IMR-90 (cell line): ENCODE measurements around the gene ROCK1. TPM values are rescaled to one million over a fixed set of nuclear protein-coding genes. Genes with fewer than 3 reads are reported as not detected.

ENCODE experiments used
- ATAC-seq: fragments of 200-7000 bp; cut with Tn5 transposase; 2 replicates; pipeline ENCODE4 v1.9.1; 2020; ENCODE audit warnings: low read depth, mild to moderate bottlenecking, moderate library complexity
- BruUV-seq: library from RNA; stranded (reverse); fragments of 400-500 nt; replicated peaks from 2 replicates; lab custom pipeline; 2021; lab: Mats Ljungman, UMichigan
- CTCF ChIA-PET: fragments of 300-600 bp; formaldehyde crosslinking; extraction: SDS; loops from one replicate; lab custom pipeline; 2021; ENCODE audit warnings: antibody characterized with exemption; lab: Yijun Ruan, JAX
- POLR2A ChIA-PET: fragments of 300-600 bp; sonication (Branson Sonifier 250); formaldehyde crosslinking; loops from one replicate; lab custom pipeline; 2022; ENCODE audit warnings: antibody characterized with exemption; ENCODE audit not compliant: unreplicated experiment; lab: Charles Lee
- DNase-seq: peaks from one replicate; pipeline ENCODE4 v3.0.0; 2013
- H2AFZ ChIP-seq: replicated peaks from 2 replicates; pipeline ENCODE3; 2013; ENCODE audit warnings: low read length, mild to moderate bottlenecking; ENCODE audit not compliant: poor library complexity
- H2AK5ac ChIP-seq: 2 replicates; pipeline ENCODE4 v1.6.1; 2013; ENCODE audit warnings: low read depth, low read length, inconsistent platforms
- H2AK9ac ChIP-seq: replicated peaks from 2 replicates; pipeline ENCODE3; 2013; ENCODE audit warnings: mild to moderate bottlenecking, low read depth, low read length, moderate library complexity; ENCODE audit not compliant: poor library complexity
- H2BK120ac ChIP-seq: 2 replicates; pipeline ENCODE4 v1.6.1; 2013; ENCODE audit warnings: low read depth, low read length, inconsistent platforms
- H2BK15ac ChIP-seq: 3 replicates; pipeline ENCODE4 v1.6.1; 2013; ENCODE audit warnings: low read depth, low read length, inconsistent platforms
- H2BK20ac ChIP-seq: 2 replicates; pipeline ENCODE4 v1.6.1; 2013; ENCODE audit warnings: low read depth, mild to moderate bottlenecking, inconsistent platforms, low read length, moderate library complexity
- H2BK5ac ChIP-seq: 2 replicates; pipeline ENCODE4 v1.6.1; 2013; ENCODE audit warnings: mild to moderate bottlenecking, low read depth, low read length, inconsistent platforms; ENCODE audit not compliant: poor library complexity, severe bottlenecking
- H3K14ac ChIP-seq: replicated peaks from 2 replicates; pipeline ENCODE4 v1.6.1; 2013; ENCODE audit warnings: low read depth, low read length, inconsistent platforms
- H3K18ac ChIP-seq: 2 replicates; pipeline ENCODE4 v1.6.1; 2013; ENCODE audit warnings: low read depth, low read length, control low read depth
- H3K23ac ChIP-seq: 2 replicates; pipeline ENCODE4 v1.6.1; 2013; ENCODE audit warnings: low read depth, low read length, inconsistent platforms
- H3K27ac ChIP-seq: 2 replicates; pipeline ENCODE4 v1.5.1; 2013; ENCODE audit warnings: mild to moderate bottlenecking, control low read depth, low read length; ENCODE audit not compliant: insufficient read depth
- H3K27me3 ChIP-seq: 2 replicates; pipeline ENCODE4 v1.6.1; 2013; ENCODE audit warnings: low read length; ENCODE audit not compliant: control insufficient read depth, insufficient read depth
- H3K36me3 ChIP-seq: 2 replicates; pipeline ENCODE4 v1.6.1; 2013; ENCODE audit warnings: low read length, mixed read lengths; ENCODE audit not compliant: control insufficient read depth, insufficient read depth
- H3K4ac ChIP-seq: 2 replicates; pipeline ENCODE4 v1.6.1; 2013; ENCODE audit warnings: low read depth, low read length, inconsistent platforms
- H3K4me1 ChIP-seq: 2 replicates; pipeline ENCODE4 v1.6.1; 2013; ENCODE audit warnings: low read length, mixed read lengths; ENCODE audit not compliant: control insufficient read depth, insufficient read depth
- H3K4me2 ChIP-seq: 2 replicates; pipeline ENCODE4 v1.6.1; 2013; ENCODE audit warnings: low read depth, mild to moderate bottlenecking, control low read depth, low read length, moderate library complexity
- H3K4me3 ChIP-seq: 2 replicates; pipeline ENCODE4 v1.5.1; 2013; ENCODE audit warnings: low read depth, mild to moderate bottlenecking, control low read depth, low read length, moderate library complexity; ENCODE audit not compliant: insufficient read depth
- H3K56ac ChIP-seq: 2 replicates; pipeline ENCODE4 v1.6.1; 2013; ENCODE audit warnings: low read length, inconsistent platforms; ENCODE audit not compliant: insufficient read depth; ENCODE audit errors: extremely low read depth
- H3K79me1 ChIP-seq, 2 experiments: 2 replicates each; pipeline ENCODE4 v1.6.1; 2013; ENCODE audit warnings: low read length in 2 of 2, inconsistent platforms in 1 of 2, low read depth in 1 of 2
- H3K9ac ChIP-seq: 2 replicates; pipeline ENCODE4 v1.6.1; 2013; ENCODE audit warnings: low read depth, low read length, control low read depth
- H3K9me1 ChIP-seq: 2 replicates; pipeline ENCODE4 v1.6.1; 2013; ENCODE audit warnings: low read length, inconsistent platforms; ENCODE audit not compliant: insufficient read depth
- H3K9me3 ChIP-seq: 2 replicates; pipeline ENCODE4 v1.6.1; 2013; ENCODE audit warnings: low read length; ENCODE audit not compliant: control insufficient read depth, insufficient read depth
- H4K20me1 ChIP-seq: 2 replicates; pipeline ENCODE4 v1.6.1; 2013; ENCODE audit warnings: low read length, inconsistent platforms; ENCODE audit not compliant: insufficient read depth
- H4K5ac ChIP-seq: 2 replicates; pipeline ENCODE4 v1.6.1; 2013; ENCODE audit warnings: mild to moderate bottlenecking, low read depth, low read length, control low read depth
- H4K8ac ChIP-seq, 2 experiments: 2 replicates each; pipeline ENCODE4 v1.6.1; 2013; ENCODE audit warnings: low read depth in 2 of 2, low read length in 2 of 2, control low read depth in 1 of 2, inconsistent platforms in 1 of 2
- H4K91ac ChIP-seq: 2 replicates; pipeline ENCODE4 v1.6.1; 2013; ENCODE audit warnings: low read depth, low read length, inconsistent platforms; ENCODE audit not compliant: insufficient read depth
- BHLHE40 ChIP-seq: fragments of 150-350 bp; IDR thresholded peaks from 2 replicates; pipeline ENCODE4 v1.6.1; 2016; ENCODE audit warnings: mild to moderate bottlenecking, low read depth, low read length
- CEBPB ChIP-seq: IDR thresholded peaks from 2 replicates; pipeline ENCODE4 v1.6.1; 2012; ENCODE audit warnings: low read depth, low read length, improper control_type of control experiment
- CHD1 ChIP-seq: IDR thresholded peaks from 2 replicates; pipeline ENCODE4 v1.6.1; 2012; ENCODE audit warnings: low read depth, low read length, improper control_type of control experiment
- FOS ChIP-seq: fragments of 150-350 bp; IDR thresholded peaks from 2 replicates; pipeline ENCODE4 v1.6.1; 2016; ENCODE audit warnings: low read depth, low read length
- MAFK ChIP-seq: IDR thresholded peaks from 2 replicates; pipeline ENCODE4 v1.6.1; 2012; ENCODE audit warnings: low read depth, low read length, improper control_type of control experiment
- MAZ ChIP-seq: IDR thresholded peaks from 2 replicates; pipeline ENCODE4 v1.6.1; 2012; ENCODE audit warnings: low read depth, mild to moderate bottlenecking, low read length, improper control_type of control experiment, moderate library complexity, borderline replicate concordance
- MXI1 ChIP-seq: IDR thresholded peaks from 2 replicates; pipeline ENCODE4 v1.6.1; 2012; ENCODE audit warnings: low read depth, mild to moderate bottlenecking, low read length, moderate library complexity, borderline replicate concordance
- NFE2L2 ChIP-seq: fragments of 150-350 bp; IDR thresholded peaks from 2 replicates; pipeline ENCODE4 v1.6.1; 2016; ENCODE audit warnings: low read depth, mild to moderate bottlenecking, low read length
- POLR2A ChIP-seq: IDR thresholded peaks from 2 replicates; pipeline ENCODE4 v1.6.1; 2012; ENCODE audit warnings: mild to moderate bottlenecking, low read depth, low read length
- RAD21 ChIP-seq: IDR thresholded peaks from 2 replicates; pipeline ENCODE4 v1.6.1; 2012; ENCODE audit warnings: low read length, improper control_type of control experiment
- RCOR1 ChIP-seq: IDR thresholded peaks from 2 replicates; pipeline ENCODE4 v1.6.1; 2012; ENCODE audit warnings: mild to moderate bottlenecking, low read length, improper control_type of control experiment; ENCODE audit not compliant: insufficient replicate concordance
- RFX5 ChIP-seq: IDR thresholded peaks from 2 replicates; pipeline ENCODE4 v1.8.0; 2012; ENCODE audit warnings: low read depth, mild to moderate bottlenecking, low read length, moderate library complexity
- SMC3 ChIP-seq: fragments of 150-350 bp; IDR thresholded peaks from 2 replicates; pipeline ENCODE4 v1.6.1; 2016; ENCODE audit warnings: low read depth, mild to moderate bottlenecking, antibody characterized with exemption, low read length, moderate library complexity
- WGBS, 2 experiments: methylation state at CpG; one replicate each; pipeline versions ENCODE4 v1.1.5 to v1.1.7; 2013; ENCODE audit warnings: missing lambda C conversion rate in 2 of 2; ENCODE audit not compliant: insufficient read length in 1 of 2; ENCODE audit errors: extremely low coverage in 2 of 2; 5-methylcytosine and 5-hydroxymethylcytosine counted together
- dilution Hi-C: fragments of 300-500 bp; cut with HindIII; formaldehyde crosslinking; loops from one replicate; pipeline ENCODE4 v1.14.3; 2018; ENCODE audit warnings: low sequenced_read_pairs; ENCODE audit not compliant: unreplicated experiment
- in situ Hi-C: fragments of 300-500 bp; cut with MboI; formaldehyde crosslinking; loops from 3 replicates; pipeline ENCODE4 v1.14.3; 2019; ENCODE audit warnings: low sequenced_read_pairs, inconsistent platforms, mixed read lengths
- intact Hi-C: fragments of 100-400 bp; cut with micrococcal nuclease; formaldehyde crosslinking; loops from 2 replicates; pipeline ENCODE4 v1.10.0; 2022
- polyA plus RNA-seq, 3 experiments: library from polyadenylated mRNA; depleted of rRNA; stranded (reverse); fragments of >200 nt; gene quantifications; 2 replicates each; pipeline ENCODE4 v1.2.3, GENCODE V29; 2012; ENCODE audit warnings: low replicate concordance in 1 of 3
- total RNA-seq: library from RNA; depleted of rRNA; stranded (reverse); fragments of >200 nt; gene quantifications from 2 replicates; pipeline ENCODE4 v1.2.3, GENCODE V29; 2012
- TF ChIP-seq, protein P1 (sequence below): conservative IDR thresholded peaks from 2 replicates; pipeline ENCODE4 v1.5.1; 2012; ENCODE audit warnings: mild to moderate bottlenecking, low read depth, low read length, improper control_type of control experiment
- TF ChIP-seq, protein P2 (sequence below): fragments of 150-350 bp; IDR thresholded peaks from 2 replicates; pipeline ENCODE4 v1.6.1; 2016; ENCODE audit warnings: low read depth, mild to moderate bottlenecking, low read length, moderate library complexity, borderline replicate concordance
- TF ChIP-seq, protein P3 (sequence below): fragments of 150-350 bp; IDR thresholded peaks from 2 replicates; pipeline ENCODE4 v1.6.1; 2017; ENCODE audit warnings: mild to moderate bottlenecking, antibody characterized with exemption, low read length, low read depth

Gene ROCK1
- total and polyA plus RNA-seq, 2 of the 4 experiments (the other 2 are of a cell fraction) = 9.9 to 17.0 TPM

DNA sequence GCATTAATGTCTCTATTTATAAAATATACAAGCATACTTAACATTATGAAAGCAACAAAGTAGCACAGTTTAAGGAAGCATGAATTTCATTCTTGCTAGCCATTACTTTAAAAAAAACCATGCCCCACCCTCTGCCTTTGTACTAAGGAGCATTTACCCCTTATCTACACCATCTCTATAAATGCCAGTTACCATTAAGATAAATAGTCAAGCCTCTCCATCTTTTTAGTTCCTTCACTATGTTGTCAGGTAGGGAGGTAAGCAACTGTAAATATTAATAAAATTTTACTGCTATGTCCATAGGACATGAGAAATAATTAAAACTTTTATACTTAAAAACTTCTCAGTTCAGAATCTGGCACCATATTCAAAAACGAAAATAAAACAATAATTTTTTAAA, 42.1 kb downstream of the ROCK1 start:
- ChIA-PET CTCF (no interaction called here), POLR2A (no interaction called here)
- H4K8ac ChIP-seq = no peak overlapping the region
- TF ChIP-seq NFE2L2 (no peak), MAZ (no peak), MAFK (no peak), FOS (no peak), CHD1 (no peak), POLR2A (no peak), CEBPB (no peak), SMC3 (no peak), RAD21 (no peak), RFX5 (no peak), RCOR1 (no peak), BHLHE40 (no peak), MXI1 (no peak)
- TF ChIP-seq, protein P1, sequence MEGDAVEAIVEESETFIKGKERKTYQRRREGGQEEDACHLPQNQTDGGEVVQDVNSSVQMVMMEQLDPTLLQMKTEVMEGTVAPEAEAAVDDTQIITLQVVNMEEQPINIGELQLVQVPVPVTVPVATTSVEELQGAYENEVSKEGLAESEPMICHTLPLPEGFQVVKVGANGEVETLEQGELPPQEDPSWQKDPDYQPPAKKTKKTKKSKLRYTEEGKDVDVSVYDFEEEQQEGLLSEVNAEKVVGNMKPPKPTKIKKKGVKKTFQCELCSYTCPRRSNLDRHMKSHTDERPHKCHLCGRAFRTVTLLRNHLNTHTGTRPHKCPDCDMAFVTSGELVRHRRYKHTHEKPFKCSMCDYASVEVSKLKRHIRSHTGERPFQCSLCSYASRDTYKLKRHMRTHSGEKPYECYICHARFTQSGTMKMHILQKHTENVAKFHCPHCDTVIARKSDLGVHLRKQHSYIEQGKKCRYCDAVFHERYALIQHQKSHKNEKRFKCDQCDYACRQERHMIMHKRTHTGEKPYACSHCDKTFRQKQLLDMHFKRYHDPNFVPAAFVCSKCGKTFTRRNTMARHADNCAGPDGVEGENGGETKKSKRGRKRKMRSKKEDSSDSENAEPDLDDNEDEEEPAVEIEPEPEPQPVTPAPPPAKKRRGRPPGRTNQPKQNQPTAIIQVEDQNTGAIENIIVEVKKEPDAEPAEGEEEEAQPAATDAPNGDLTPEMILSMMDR = no peak
- TF ChIP-seq, protein P2, sequence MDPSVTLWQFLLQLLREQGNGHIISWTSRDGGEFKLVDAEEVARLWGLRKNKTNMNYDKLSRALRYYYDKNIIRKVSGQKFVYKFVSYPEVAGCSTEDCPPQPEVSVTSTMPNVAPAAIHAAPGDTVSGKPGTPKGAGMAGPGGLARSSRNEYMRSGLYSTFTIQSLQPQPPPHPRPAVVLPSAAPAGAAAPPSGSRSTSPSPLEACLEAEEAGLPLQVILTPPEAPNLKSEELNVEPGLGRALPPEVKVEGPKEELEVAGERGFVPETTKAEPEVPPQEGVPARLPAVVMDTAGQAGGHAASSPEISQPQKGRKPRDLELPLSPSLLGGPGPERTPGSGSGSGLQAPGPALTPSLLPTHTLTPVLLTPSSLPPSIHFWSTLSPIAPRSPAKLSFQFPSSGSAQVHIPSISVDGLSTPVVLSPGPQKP = no peak
- TF ChIP-seq, protein P3, sequence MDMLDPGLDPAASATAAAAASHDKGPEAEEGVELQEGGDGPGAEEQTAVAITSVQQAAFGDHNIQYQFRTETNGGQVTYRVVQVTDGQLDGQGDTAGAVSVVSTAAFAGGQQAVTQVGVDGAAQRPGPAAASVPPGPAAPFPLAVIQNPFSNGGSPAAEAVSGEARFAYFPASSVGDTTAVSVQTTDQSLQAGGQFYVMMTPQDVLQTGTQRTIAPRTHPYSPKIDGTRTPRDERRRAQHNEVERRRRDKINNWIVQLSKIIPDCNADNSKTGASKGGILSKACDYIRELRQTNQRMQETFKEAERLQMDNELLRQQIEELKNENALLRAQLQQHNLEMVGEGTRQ = no peak
- H3K18ac ChIP-seq = no peak overlapping the region
- H3K4me2 ChIP-seq = no peak overlapping the region
- H3K56ac ChIP-seq = no peak overlapping the region
- no TSS peak for BruUV-seq
- DNase-seq = no peak
- no peak overlapping the region for H2BK120ac ChIP-seq
- no peaks in the 10 kb centered on the region for H3K9me3 ChIP-seq
- no peak overlapping the region for H2BK20ac ChIP-seq
- no peak overlapping the region for H4K91ac ChIP-seq
- H3K9me1 ChIP-seq = peaks cover 3% of the 10 kb centered on the region
- 100% methylated on average over 1 of the region's 1 CpG; no CpG with 5 or more reads in 1 of the 2 experiments for WGBS, 2 experiments
- no peak overlapping the region for H2BK5ac ChIP-seq
- intact Hi-C loops (loop anchor here (5.0 kb wide), 1 partner anchor 43 kb away; the partner anchor contains the start of gene ROCK1), dilution Hi-C loops (no loop called here), in situ Hi-C loops (no loop called here)
- peaks cover 17 to 52% of the 10 kb centered on the region in 2 experiments for H3K79me1 ChIP-seq
- H3K4me1 ChIP-seq = peaks cover 3% of the 10 kb centered on the region; the same call in 1 of the 2 replicates
- H3K36me3 ChIP-seq = no peaks in the 10 kb centered on the region
- H3K23ac ChIP-seq = no peak overlapping the region
- H2AFZ ChIP-seq = no peak overlapping the region
- H3K4me3 ChIP-seq = no peak overlapping the region
- ATAC-seq = no peak
- no peak overlapping the region for H2BK15ac ChIP-seq
- no peak overlapping the region for H3K14ac ChIP-seq
- no peak overlapping the region for H3K27ac ChIP-seq
- H4K5ac ChIP-seq = no peak overlapping the region
- peaks cover 35% of the 10 kb centered on the region for H4K20me1 ChIP-seq
- H2AK5ac ChIP-seq = no peak overlapping the region
- no peak overlapping the region for H3K9ac ChIP-seq
- H3K4ac ChIP-seq = no peak overlapping the region
- H2AK9ac ChIP-seq = no peak overlapping the region
- H3K27me3 ChIP-seq = no peaks in the 10 kb centered on the region
